ENCODE results near the gene GBX2. TPM values are rescaled to one million over a fixed set of nuclear protein-coding genes. Genes with fewer than 3 reads are reported as not detected.

Gene GBX2
- total RNA-seq, 1 experiment from 2014 or later, result 0.31 TPM

GRCh38 chr2:236162031-236162845 is 5.9 kb downstream of the GBX2 start:
- Histone ChIP-seq H3T11ph (ENCODE audit: low read length) (no peak overlapping the region), H2BK5ac (ENCODE audit: insufficient read length, low read length) (no peak overlapping the region), H3K18ac (ENCODE audit: insufficient read length, low read depth, low read length) (no peak overlapping the region), H2BK15ac (ENCODE audit: low read depth, low read length) (no peak overlapping the region), H3K4ac (ENCODE audit: low read depth, low read length) (no peak overlapping the region), H4K8ac (replicated peaks; ENCODE audit: insufficient read length, low read depth, low read length) (no peak overlapping the region), H3K4me1 (ENCODE audit: insufficient read depth, low read length) (peaks cover 4% of the 10 kb centered on the region; the same call in 1 of the 2 replicates), H3K79me1 (ENCODE audit: insufficient read depth, low read depth, low read length, poor library complexity, severe bottlenecking) (no peaks in the 10 kb centered on the region), H2AK5ac (ENCODE audit: insufficient read length, low read length) (no peak overlapping the region), H4K20me1 (ENCODE audit: control insufficient read depth, insufficient read depth, insufficient read length) (no peaks in the 10 kb centered on the region), H3K9ac (ENCODE audit: extremely low read depth, insufficient read length, low read length) (no peak overlapping the region), H3K27me3 (ENCODE audit: insufficient read depth, low read length) (peaks cover 77% of the 10 kb centered on the region), H4K91ac (ENCODE audit: insufficient read length, low read depth, low read length) (no peak overlapping the region), H3K4me2 (ENCODE audit: insufficient read depth, insufficient read length, low read length) (no peak overlapping the region), H3K79me2 (ENCODE audit: insufficient read depth, low read length) (no peaks in the 10 kb centered on the region), H3K56ac (ENCODE audit: insufficient read length, low read depth, low read length) (no peak overlapping the region), H3K23me2 (ENCODE audit: insufficient read length, low read depth, low read length, poor library complexity, severe bottlenecking) (peaks cover 17% of the 10 kb centered on the region), H2BK20ac (ENCODE audit: low read depth, low read length, poor library complexity, severe bottlenecking) (no peak overlapping the region), H2AFZ (ENCODE audit: low read length) (no peak overlapping the region), H2BK12ac (ENCODE audit: insufficient read length, low read depth, low read length) (no peak overlapping the region), H3K23ac (ENCODE audit: insufficient read length, low read depth, low read length) (no peak overlapping the region), H2BK120ac (ENCODE audit: low read depth, low read length, poor library complexity, severe bottlenecking) (no peak overlapping the region), H3K9me3 (ENCODE audit: control insufficient read depth, low read depth, low read length) (no peaks in the 10 kb centered on the region), H3K14ac (ENCODE audit: insufficient read depth, low read length) (no peak overlapping the region), H4K5ac (ENCODE audit: insufficient read length, low read depth, low read length) (no peak overlapping the region), H3K27ac (ENCODE audit: insufficient read length, low read depth, low read length) (no peak overlapping the region)
- peaks cover 0 to 3% of the 10 kb centered on the region in 2 experiments; a peak in 2 of 5 replicates for H3K9me3 Mint-ChIP-seq
- no peak for DNase-seq
- TF ChIP-seq CTCF (conservative IDR thresholded peaks at IDR 0.05), result no peak
- peak overlapping the region in 1 of 2 experiments; percentile 31; a peak in 1 of 5 replicates for H3K4me3 Mint-ChIP-seq
- H3K36me3 Mint-ChIP-seq (ENCODE audit: insufficient read depth in 1 of 3, low read depth in 3 of 3), result peaks cover 0 to 5% (median 0%) of the 10 kb centered on the region in 3 experiments; a peak in 2 of 7 replicates
- peaks cover 97% of the 10 kb centered on the region for H3K27me3 Mint-ChIP-seq (ENCODE audit: low read depth)
- H3K4me1 Mint-ChIP-seq, result peaks cover 49 to 52% of the 10 kb centered on the region in 2 experiments
- no peak overlapping the region for H3K27ac Mint-ChIP-seq
- no CpG with 5 or more reads among the region's 16 CpGs for WGBS (ENCODE audit: extremely low coverage, insufficient read length, low lambda C conversion rate)
